Measurements from ENCODE around the gene BIN2.

The BIN2 gene

GRCh38 chr12:51253276-51253675 lies 70.7 kb downstream of the BIN2 start:
- DNase-seq = no peak

- DNase-seq = no peak
These were observed 76.3 kb downstream of the BIN2 start for GRCh38 chr12:51247523-51248206.

DNA sequence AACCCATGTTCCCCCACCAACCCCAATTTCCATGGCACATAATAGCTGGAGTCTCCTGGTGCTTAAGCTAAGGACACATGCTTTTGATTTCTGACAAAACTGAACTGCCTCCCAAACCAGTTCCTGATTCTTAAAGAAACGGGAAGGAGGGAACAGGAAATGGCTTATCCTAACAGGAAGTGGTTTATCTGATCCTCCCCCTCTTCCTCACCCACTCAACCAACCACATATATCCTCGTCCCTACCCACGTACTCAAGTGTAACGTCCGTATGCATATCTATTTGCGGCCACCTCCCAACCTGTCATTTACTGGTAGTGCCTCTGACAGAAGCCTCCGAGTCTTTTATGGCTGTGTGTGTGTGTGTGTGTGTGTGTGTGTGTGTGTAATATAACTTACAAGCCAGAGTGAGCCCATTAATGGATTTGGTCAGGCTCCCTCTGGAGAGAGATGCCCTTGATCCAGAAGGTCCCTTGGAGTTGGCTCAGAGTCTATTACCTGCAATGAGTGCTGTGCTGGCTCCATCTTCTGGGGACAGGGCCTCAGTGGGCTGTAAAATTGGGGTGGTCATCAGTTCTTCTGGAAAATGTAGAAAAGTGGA lies 77.6 kb downstream of the BIN2 start:
- no peak for DNase-seq

GRCh38 chr12:51245476-51246253 lies 78.3 kb downstream of the BIN2 start:
- no peak for DNase-seq

- DNase-seq = no peak
These were observed 79.7 kb downstream of the BIN2 start for GRCh38 chr12:51244269-51244668.

DNA sequence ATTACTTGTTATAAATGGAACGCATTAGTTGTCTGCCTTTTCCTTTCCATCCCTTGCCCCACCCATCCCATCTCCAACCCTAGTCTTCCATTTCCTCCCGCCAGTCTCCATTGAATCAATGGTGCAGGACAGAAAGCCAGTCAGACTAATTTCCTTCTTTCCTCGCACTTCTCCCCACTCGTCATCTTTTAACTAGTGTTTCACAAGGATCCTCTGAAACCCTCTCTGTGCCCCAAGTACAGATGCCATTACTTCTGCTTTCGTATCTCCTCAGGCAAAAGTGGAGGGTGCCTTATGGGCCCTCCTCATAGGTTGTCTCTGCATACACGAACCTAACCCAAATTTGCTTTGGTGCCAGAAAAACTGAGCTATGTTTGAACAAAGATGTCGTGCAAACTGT lies 81.1 kb downstream of the BIN2 start:
- no peak for DNase-seq

DNA sequence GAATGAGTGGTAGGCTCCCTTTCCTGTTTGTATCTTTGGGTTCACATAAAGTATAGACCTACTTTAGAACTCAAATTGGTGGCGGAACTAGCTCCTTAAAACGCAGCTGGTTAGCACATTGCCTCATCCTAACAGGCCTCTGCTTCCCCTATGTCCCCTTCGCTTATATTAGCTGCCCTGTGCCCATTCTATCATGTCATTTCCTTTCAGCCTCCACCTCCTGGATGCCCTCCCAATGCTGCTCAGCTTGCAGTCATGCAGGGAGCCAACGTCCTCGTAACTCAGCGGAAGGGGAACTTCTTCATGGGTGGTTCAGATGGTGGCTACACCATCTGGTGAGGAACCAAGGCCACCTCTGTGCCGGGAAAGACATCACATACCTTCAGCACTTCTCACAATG lies 81.9 kb downstream of the BIN2 start:
- no peak for DNase-seq

- no peak for DNase-seq
These were observed 83.0 kb downstream of the BIN2 start for GRCh38 chr12:51240971-51241370.

GRCh38 chr12:51238510-51239334 lies 85.3 kb downstream of the BIN2 start, which contains the start of gene DAZAP2:
DAZAP2 (plus strand) TSS chr12:51238826; CDS start chr12:51238908, 82 bp downstream.
- peak; percentile 85 for DNase-seq

GRCh38 chr12:51238037-51238509 lies 85.9 kb downstream of the BIN2 start:
- DNase-seq = peak; percentile 27

DNA sequence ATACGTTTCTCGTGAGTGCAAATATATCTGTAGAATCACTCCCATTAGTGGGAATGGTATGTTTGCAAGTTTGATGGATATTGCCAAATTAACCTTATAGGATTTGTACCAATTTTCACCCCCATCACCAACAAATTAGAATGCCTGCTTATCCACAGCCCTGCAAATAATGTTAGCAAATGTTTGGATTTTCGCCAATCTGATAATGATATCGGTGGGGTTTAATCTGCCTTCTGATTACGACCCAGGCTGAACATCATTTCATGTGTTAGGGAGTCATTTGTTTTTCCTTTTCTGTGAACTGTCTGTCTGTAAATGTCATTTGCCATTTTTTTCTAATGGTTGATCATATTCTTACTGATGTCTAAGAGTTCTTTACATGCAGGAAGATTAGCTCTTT lies 89.4 kb downstream of the BIN2 start:
- no peak for DNase-seq

GRCh38 chr12:51232642-51233041 lies 91.3 kb downstream of the BIN2 start:
- no peak for DNase-seq
